ENCODE measurements around the gene CAMKK1. TPM values are rescaled to one million over a fixed set of nuclear protein-coding genes. Genes with fewer than 3 reads are reported as not detected.

Gene CAMKK1
- total and polyA plus RNA-seq, 11 donors = 2.0 to 6.8 (median 4.2) TPM

GRCh38 chr17:3815122-3815521, 77.7 kb downstream of the CAMKK1 start:
- no peak for ATAC-seq
- intact Hi-C loops (cut with DNase I) = loop anchor here in 1 of 10 donors (10.0 kb wide), 1 partner anchor 80 kb away; no protein-coding TSS in a partner anchor
- Histone ChIP-seq H3K4me1 (peaks cover 0 to 9% (median 0%) of the 10 kb centered on the region in 12 donors), H3K4me3 (no peak overlapping the region), H3K9me3 (no peaks in the 10 kb centered on the region), H3K36me3 (peaks cover 3 to 100% (median 99%) of the 10 kb centered on the region in 9 donors), H3K27ac (no peak overlapping the region), H3K27me3 (no peaks in the 10 kb centered on the region)
- DNase-seq = no peak
- TF ChIP-seq POLR2A (IDR thresholded peaks at IDR 0.05) = no peak
- TF ChIP-seq, protein P1, sequence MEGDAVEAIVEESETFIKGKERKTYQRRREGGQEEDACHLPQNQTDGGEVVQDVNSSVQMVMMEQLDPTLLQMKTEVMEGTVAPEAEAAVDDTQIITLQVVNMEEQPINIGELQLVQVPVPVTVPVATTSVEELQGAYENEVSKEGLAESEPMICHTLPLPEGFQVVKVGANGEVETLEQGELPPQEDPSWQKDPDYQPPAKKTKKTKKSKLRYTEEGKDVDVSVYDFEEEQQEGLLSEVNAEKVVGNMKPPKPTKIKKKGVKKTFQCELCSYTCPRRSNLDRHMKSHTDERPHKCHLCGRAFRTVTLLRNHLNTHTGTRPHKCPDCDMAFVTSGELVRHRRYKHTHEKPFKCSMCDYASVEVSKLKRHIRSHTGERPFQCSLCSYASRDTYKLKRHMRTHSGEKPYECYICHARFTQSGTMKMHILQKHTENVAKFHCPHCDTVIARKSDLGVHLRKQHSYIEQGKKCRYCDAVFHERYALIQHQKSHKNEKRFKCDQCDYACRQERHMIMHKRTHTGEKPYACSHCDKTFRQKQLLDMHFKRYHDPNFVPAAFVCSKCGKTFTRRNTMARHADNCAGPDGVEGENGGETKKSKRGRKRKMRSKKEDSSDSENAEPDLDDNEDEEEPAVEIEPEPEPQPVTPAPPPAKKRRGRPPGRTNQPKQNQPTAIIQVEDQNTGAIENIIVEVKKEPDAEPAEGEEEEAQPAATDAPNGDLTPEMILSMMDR (IDR thresholded peaks at IDR 0.05) = no peak
- WGBS, 4 donors = 85 to 88% (median 86%) methylated on average over 6 of the region's 6 CpGs

DNA sequence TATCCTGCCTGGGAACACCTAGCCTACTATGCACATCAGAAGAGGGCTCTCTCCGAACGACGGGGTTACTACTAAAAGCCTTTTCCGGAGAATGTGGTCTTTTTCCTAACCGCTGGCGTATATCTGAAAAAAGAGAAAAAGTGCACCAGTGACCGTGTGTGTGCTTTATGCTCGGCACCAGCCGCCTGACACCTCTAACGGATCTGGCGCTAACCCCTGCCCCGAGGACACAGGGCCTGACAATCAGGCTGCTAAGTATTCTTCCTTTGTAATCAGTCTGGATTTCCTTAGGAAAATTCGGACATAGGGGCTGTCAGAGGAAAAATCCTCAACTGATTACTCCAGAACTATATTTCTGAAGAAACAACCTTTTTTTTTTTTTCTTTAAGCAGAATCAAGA, 78.5 kb downstream of the CAMKK1 start:
- DNase-seq (no peak), ATAC-seq (no peak)
- Histone ChIP-seq H3K36me3 (peaks cover 3 to 100% (median 99%) of the 10 kb centered on the region in 9 donors), H3K9me3 (no peaks in the 10 kb centered on the region), H3K27ac (no peak overlapping the region), H3K4me3 (no peak overlapping the region), H3K27me3 (no peaks in the 10 kb centered on the region), H3K4me1 (peaks cover 0 to 9% (median 0%) of the 10 kb centered on the region in 12 donors)
- 91 to 95% (median 92%) methylated on average over 13 of the region's 13 CpGs for WGBS, 4 donors
- TF ChIP-seq POLR2A (IDR thresholded peaks at IDR 0.05) = no peak
- TF ChIP-seq, protein P1 (IDR thresholded peaks at IDR 0.05) = no peak
- intact Hi-C loops (cut with DNase I) = loop anchor here in 1 of 10 donors (10.0 kb wide), 1 partner anchor 80 kb away; no protein-coding TSS in a partner anchor

GRCh38 chr17:3813171-3813570, 79.7 kb downstream of the CAMKK1 start:
- H3K36me3 ChIP-seq = peaks cover 2 to 100% (median 100%) of the 10 kb centered on the region in 9 donors
- ATAC-seq = peak in 1 of 4 donors; percentile 18
- H3K27me3 ChIP-seq = no peaks in the 10 kb centered on the region
- no peak overlapping the region for H3K4me3 ChIP-seq
- intact Hi-C loops (cut with DNase I) = loop anchor here in 1 of 10 donors (10.0 kb wide), 1 partner anchor 78 kb away; no protein-coding TSS in a partner anchor
- TF ChIP-seq, protein P1 (IDR thresholded peaks at IDR 0.05) = no peak
- TF ChIP-seq POLR2A (IDR thresholded peaks at IDR 0.05) = no peak
- H3K4me1 ChIP-seq = no peaks in the 10 kb centered on the region
- no peaks in the 10 kb centered on the region for H3K9me3 ChIP-seq
- no peak for DNase-seq
- H3K27ac ChIP-seq = no peak overlapping the region
- 84 to 90% (median 89%) methylated on average over 15 of the region's 15 CpGs for WGBS, 4 donors

DNA sequence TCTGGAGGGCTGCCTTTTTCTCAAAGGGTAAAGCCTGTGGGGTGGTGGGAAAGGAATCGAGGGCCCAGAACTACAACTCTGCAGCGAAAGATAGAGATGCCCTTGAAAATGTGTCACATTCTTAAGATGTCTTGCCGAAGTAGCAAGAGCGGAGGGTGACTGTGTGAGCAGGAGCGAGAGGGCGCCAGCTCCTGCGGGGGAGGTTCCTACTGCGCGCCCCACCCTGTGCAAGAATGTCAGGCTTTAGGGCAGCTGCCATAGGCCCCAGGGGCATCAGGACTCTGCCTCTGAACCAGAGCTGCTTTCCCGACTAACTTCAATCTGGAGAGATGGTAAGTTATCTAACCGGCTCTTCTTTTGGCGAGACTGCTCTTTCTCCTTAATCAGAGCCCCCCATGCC, 80.1 kb downstream of the CAMKK1 start:
- Histone ChIP-seq H3K36me3 (peaks cover 0 to 100% (median 100%) of the 10 kb centered on the region in 9 donors), H3K4me3 (no peak overlapping the region), H3K9me3 (no peaks in the 10 kb centered on the region), H3K27me3 (no peaks in the 10 kb centered on the region), H3K27ac (no peak overlapping the region), H3K4me1 (no peaks in the 10 kb centered on the region)
- intact Hi-C loops (cut with DNase I) = loop anchor here in 1 of 10 donors (10.0 kb wide), 1 partner anchor 78 kb away; no protein-coding TSS in a partner anchor
- peak in 2 of 4 donors; percentile 44 to 59 for ATAC-seq
- DNase-seq = no peak
- WGBS, 4 donors = 74 to 80% (median 78%) methylated on average over 12 of the region's 12 CpGs
- TF ChIP-seq POLR2A (IDR thresholded peaks at IDR 0.05) = no peak
- TF ChIP-seq, protein P1 (IDR thresholded peaks at IDR 0.05) = no peak
